MM.1S (cell line): ENCODE results near the gene SCO1.
"Not testable (repeated sequence)": the region's sequence is repeated elsewhere in the genome, so short reads cannot be mapped to it uniquely, and the experiment has no call there.

Source experiments
- DNase-seq: peaks from one replicate; pipeline ENCODE4 v3.0.0-alpha.2; 2015
- H2AFZ ChIP-seq: fragments of 300-600 bp; sonication (generic); 2 replicates; pipeline ENCODE4 v1.6.0; 2016; ENCODE audit warnings: antibody characterized with exemption, low read length
- H3F3A ChIP-seq: fragments of 300-600 bp; sonication (generic); 2 replicates; pipeline ENCODE4 v1.6.1; 2016; ENCODE audit warnings: mild to moderate bottlenecking, antibody characterized with exemption, low read length, moderate library complexity, mixed read lengths; ENCODE audit not compliant: insufficient read depth
- H3K27ac ChIP-seq: fragments of 300-600 bp; sonication (generic); 2 replicates; pipeline ENCODE4 v1.5.1; 2016; ENCODE audit warnings: mild to moderate bottlenecking, low read length
- H3K27me3 ChIP-seq: fragments of 300-600 bp; sonication (generic); replicated peaks from 2 replicates; pipeline ENCODE4 v1.6.0; 2016; ENCODE audit warnings: low read length; ENCODE audit not compliant: insufficient read depth
- H3K36me3 ChIP-seq: fragments of 300-600 bp; sonication (generic); replicated peaks from 2 replicates; pipeline ENCODE4 v1.6.1; 2016; ENCODE audit warnings: mild to moderate bottlenecking, low read length, mixed read lengths; ENCODE audit not compliant: insufficient read depth
- H3K4me1 ChIP-seq: fragments of 300-600 bp; sonication (generic); 2 replicates; pipeline ENCODE4 v1.6.1; 2016; ENCODE audit warnings: low read length, mixed read lengths
- H3K4me2 ChIP-seq: fragments of 300-600 bp; sonication (generic); 2 replicates; pipeline ENCODE4 v1.6.0; 2016; ENCODE audit warnings: low read depth, low read length
- H3K4me3 ChIP-seq: fragments of 300-600 bp; sonication (generic); 2 replicates; pipeline ENCODE4 v1.5.1; 2016; ENCODE audit warnings: low read length, mixed read lengths
- H3K79me2 ChIP-seq: fragments of 300-600 bp; sonication (generic); 2 replicates; pipeline ENCODE4 v1.6.1; 2016; ENCODE audit warnings: mixed run types, low read length, mixed read lengths
- H3K9ac ChIP-seq: fragments of 300-600 bp; sonication (generic); 2 replicates; pipeline ENCODE4 v1.6.1; 2016; ENCODE audit warnings: low read length, mixed read lengths
- H3K9me2 ChIP-seq: fragments of 300-600 bp; sonication (generic); replicated peaks from 2 replicates; pipeline ENCODE4 v1.6.1; 2016; ENCODE audit warnings: mild to moderate bottlenecking, low read length, mixed read lengths; ENCODE audit not compliant: insufficient read depth
- H3K9me3 ChIP-seq: fragments of 300-600 bp; sonication (generic); replicated peaks from 2 replicates; pipeline ENCODE4 v1.6.1; 2016; ENCODE audit warnings: mild to moderate bottlenecking, low read length, mixed read lengths; ENCODE audit not compliant: insufficient read depth
- H4K20me1 ChIP-seq: fragments of 300-600 bp; sonication (generic); 2 replicates; pipeline ENCODE4 v1.6.1; 2016; ENCODE audit warnings: mild to moderate bottlenecking, low read length, moderate library complexity, mixed read lengths; ENCODE audit not compliant: insufficient read depth
- EZH2 ChIP-seq: fragments of 300-600 bp; sonication (generic); optimal IDR thresholded peaks from 2 replicates; pipeline ENCODE3; 2017; ENCODE audit warnings: low read depth, mild to moderate bottlenecking, antibody characterized with exemption, low read length, mixed read lengths
- EZH2phosphoT487 ChIP-seq: fragments of 300-600 bp; sonication (generic); IDR thresholded peaks from 2 replicates; pipeline ENCODE4 v1.6.1; 2018; ENCODE audit warnings: antibody characterized with exemption, low read length
- TF ChIP-seq, protein P1 (sequence below): fragments of 300-600 bp; sonication (generic); IDR thresholded peaks from 2 replicates; pipeline ENCODE4 v1.5.1; 2016; ENCODE audit warnings: antibody characterized with exemption, low read length, mixed read lengths

SCO1 gene

DNA sequence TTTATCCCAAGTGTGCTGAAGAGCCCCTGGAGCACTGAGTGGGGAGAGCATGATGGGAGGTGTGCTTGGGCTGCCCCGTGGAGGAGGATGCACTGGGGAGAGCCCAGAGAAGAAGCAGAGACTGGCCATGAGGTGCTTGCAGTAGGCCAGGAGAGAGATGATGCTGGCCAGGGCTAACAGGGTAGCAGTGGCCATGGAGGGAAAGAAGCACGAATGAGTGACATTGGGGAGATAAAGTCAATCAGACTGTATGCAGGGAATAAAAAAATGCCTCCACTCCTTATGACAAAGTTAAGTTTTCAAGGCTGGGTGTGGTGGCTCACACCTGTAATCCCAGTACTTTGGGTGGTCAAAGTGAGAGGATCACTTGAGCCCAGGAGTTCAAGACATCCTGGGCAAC, 37.9 kb upstream of the SCO1 start:
- H3K9ac ChIP-seq, result no peak overlapping the region
- no peaks in the 10 kb centered on the region for H4K20me1 ChIP-seq
- H3F3A ChIP-seq, result no peaks in the 10 kb centered on the region
- no peak overlapping the region for H3K4me2 ChIP-seq
- H3K4me3 ChIP-seq, result no peak overlapping the region
- H3K4me1 ChIP-seq, result no peaks in the 10 kb centered on the region
- H3K36me3 ChIP-seq, result no peaks in the 10 kb centered on the region
- peaks cover 10% of the 10 kb centered on the region; the same call in 1 of the 2 replicates for H3K27me3 ChIP-seq
- no peak overlapping the region for H2AFZ ChIP-seq
- H3K9me3 ChIP-seq, result no peaks in the 10 kb centered on the region
- H3K9me2 ChIP-seq, result no peaks in the 10 kb centered on the region
- no peak for DNase-seq
- H3K27ac ChIP-seq, result no peak overlapping the region
- no peaks in the 10 kb centered on the region for H3K79me2 ChIP-seq
- TF ChIP-seq, protein P1, sequence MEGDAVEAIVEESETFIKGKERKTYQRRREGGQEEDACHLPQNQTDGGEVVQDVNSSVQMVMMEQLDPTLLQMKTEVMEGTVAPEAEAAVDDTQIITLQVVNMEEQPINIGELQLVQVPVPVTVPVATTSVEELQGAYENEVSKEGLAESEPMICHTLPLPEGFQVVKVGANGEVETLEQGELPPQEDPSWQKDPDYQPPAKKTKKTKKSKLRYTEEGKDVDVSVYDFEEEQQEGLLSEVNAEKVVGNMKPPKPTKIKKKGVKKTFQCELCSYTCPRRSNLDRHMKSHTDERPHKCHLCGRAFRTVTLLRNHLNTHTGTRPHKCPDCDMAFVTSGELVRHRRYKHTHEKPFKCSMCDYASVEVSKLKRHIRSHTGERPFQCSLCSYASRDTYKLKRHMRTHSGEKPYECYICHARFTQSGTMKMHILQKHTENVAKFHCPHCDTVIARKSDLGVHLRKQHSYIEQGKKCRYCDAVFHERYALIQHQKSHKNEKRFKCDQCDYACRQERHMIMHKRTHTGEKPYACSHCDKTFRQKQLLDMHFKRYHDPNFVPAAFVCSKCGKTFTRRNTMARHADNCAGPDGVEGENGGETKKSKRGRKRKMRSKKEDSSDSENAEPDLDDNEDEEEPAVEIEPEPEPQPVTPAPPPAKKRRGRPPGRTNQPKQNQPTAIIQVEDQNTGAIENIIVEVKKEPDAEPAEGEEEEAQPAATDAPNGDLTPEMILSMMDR, result no peak
- no peak for TF ChIP-seq EZH2phosphoT487

DNA sequence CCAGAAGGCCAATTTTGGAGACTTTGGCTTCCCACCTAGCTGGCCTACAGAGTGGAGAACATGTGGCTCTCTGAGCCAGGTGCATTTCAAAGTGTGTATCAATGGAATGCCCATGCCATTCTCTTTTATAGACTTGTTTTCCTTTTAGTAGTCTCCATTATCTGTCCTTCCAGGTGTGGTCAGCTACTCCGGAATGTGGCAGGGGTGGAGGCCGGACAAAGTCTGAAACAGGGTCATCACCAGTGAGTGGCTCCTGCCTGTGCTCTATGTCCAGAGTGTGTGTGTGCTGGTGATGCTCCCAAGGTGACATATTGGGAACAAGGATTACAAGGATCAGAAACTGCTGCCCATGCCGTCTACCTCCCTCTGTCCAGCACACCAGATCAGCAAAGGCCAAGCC, 36.3 kb upstream of the SCO1 start:
- Histone ChIP-seq H3F3A (no peaks in the 10 kb centered on the region), H3K4me3 (no peak overlapping the region), H3K4me1 (no peaks in the 10 kb centered on the region), H3K9ac (no peak overlapping the region), H3K9me3 (no peaks in the 10 kb centered on the region), H3K27me3 (peaks cover 8% of the 10 kb centered on the region; the same call in 1 of the 2 replicates), H2AFZ (no peak overlapping the region), H3K36me3 (no peaks in the 10 kb centered on the region), H4K20me1 (no peaks in the 10 kb centered on the region), H3K4me2 (no peak overlapping the region), H3K9me2 (no peaks in the 10 kb centered on the region), H3K27ac (no peak overlapping the region), H3K79me2 (no peaks in the 10 kb centered on the region)
- no peak for DNase-seq
- TF ChIP-seq, protein P1, result no peak
- TF ChIP-seq EZH2phosphoT487 (no peak), EZH2 (no peak)

DNA sequence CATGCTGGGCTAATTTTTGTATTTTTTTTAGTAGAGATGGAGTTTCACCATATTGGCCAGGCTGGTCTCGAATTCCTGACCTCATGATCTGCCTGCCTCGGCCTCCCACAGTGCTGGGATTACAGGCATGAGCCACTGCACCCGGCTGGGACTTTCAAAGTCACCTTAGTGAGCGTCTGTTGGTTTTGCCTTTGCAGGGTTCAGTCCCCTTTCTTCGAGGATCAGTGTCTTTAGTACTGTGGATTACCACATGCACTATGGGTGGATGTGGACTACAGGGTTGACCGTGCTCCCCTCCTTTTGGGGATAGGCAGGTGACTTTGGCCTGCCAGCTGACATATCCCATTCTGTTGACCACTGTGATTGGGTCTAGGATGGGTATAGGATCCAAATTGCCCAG, 34.8 kb upstream of the SCO1 start:
- not testable (repeated sequence) for H3K4me2 ChIP-seq, H3K9me2 ChIP-seq, DNase-seq, H3K79me2 ChIP-seq, H3K9me3 ChIP-seq, H4K20me1 ChIP-seq, H3K27ac ChIP-seq, H3F3A ChIP-seq, H2AFZ ChIP-seq, H3K27me3 ChIP-seq, H3K36me3 ChIP-seq, H3K4me3 ChIP-seq, H3K4me1 ChIP-seq, H3K9ac ChIP-seq

DNA sequence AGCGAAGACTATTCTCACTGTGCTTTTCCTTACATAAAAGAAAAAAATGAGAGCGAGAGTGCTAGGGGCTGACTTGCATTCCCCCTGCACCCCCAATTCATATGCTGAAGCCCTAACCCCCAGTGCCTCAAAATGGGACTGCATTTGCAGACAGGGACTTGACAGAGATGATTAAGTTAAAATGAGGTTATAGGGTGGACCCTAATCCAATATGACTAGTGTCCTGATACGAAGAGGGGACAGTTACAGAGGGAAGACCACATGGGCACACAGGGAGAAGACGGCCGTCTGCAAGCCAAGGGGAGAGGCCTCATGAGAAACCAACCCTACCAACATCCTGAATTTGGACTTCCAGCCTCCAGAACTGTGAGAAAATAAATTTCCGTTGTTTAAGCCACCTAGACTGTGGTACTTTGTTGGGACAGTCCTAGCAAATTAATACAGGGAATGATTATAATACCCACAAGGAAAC, 34.1 kb upstream of the SCO1 start:
- Histone ChIP-seq H3K9me2 (no peaks in the 10 kb centered on the region), H2AFZ (no peak overlapping the region), H3F3A (no peaks in the 10 kb centered on the region), H3K4me2 (no peak overlapping the region), H3K9ac (no peak overlapping the region), H3K27ac (no peak overlapping the region), H3K9me3 (no peaks in the 10 kb centered on the region), H3K4me1 (no peaks in the 10 kb centered on the region), H3K4me3 (no peak overlapping the region), H3K36me3 (no peaks in the 10 kb centered on the region), H3K79me2 (no peaks in the 10 kb centered on the region), H3K27me3 (no peaks in the 10 kb centered on the region; the same call in 1 of the 2 replicates), H4K20me1 (no peaks in the 10 kb centered on the region)
- TF ChIP-seq EZH2phosphoT487 (no peak), EZH2 (no peak)
- TF ChIP-seq, protein P1, result no peak
- DNase-seq, result no peak

DNA sequence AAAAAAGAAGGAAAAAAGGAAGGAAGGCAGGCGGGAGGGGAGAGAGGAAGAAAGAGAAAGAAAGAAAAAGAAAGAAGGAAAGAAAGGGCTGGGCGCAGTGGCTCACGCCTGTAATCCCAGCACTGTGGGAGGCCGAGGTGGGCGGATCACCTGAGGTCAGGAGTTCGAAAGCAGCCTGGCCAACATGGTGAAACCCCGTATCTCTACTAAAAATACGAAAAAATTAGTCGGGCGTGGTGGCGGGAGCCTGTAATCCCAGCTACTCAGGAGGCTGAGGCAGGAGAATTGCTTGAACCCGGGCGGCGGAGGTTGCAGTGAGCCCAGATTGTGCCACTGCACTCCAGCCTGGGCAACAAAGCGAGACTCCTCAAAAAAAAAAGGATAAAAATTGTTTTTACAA, 32.9 kb upstream of the SCO1 start:
- not testable (repeated sequence) for H3K27ac ChIP-seq, H3K9me3 ChIP-seq, H3K4me1 ChIP-seq, H3K27me3 ChIP-seq, H3K36me3 ChIP-seq, H3K9me2 ChIP-seq, DNase-seq, H3F3A ChIP-seq, H3K79me2 ChIP-seq, H4K20me1 ChIP-seq
- Histone ChIP-seq H3K4me2 (peak overlapping the region; percentile 74), H3K9ac (peak overlapping the region; percentile 18; the same call in 1 of the 2 replicates), H2AFZ (peak overlapping the region; percentile 61; the same call in 1 of the 2 replicates), H3K4me3 (peak overlapping the region; percentile 61)
